GM23338 (cell line): ENCODE measurements around the gene AMBP. TPM values are rescaled to one million over a fixed set of nuclear protein-coding genes. Genes with fewer than 3 reads are reported as not detected.

ENCODE experiments used
- ATAC-seq: fragments of 200-7000 bp; cut with Tn5 transposase; 3 replicates; pipeline ENCODE4 v1.9.1; 2020
- DNase-seq: peaks from one replicate; pipeline ENCODE4 v3.0.0-alpha.2; 2015; ENCODE audit warnings: low spot score
- H2AFZ ChIP-seq: fragments of 200-600 bp; sonication (generic); 2 replicates; pipeline ENCODE4 v1.8.0; 2016; ENCODE audit warnings: antibody characterized with exemption, mild to moderate bottlenecking, moderate library complexity
- H3F3A ChIP-seq: fragments of 200-600 bp; sonication (generic); replicated peaks from 2 replicates; pipeline ENCODE4 v1.8.0; 2017; ENCODE audit warnings: antibody characterized with exemption, mixed run types, low read depth
- H3K27ac ChIP-seq: fragments of 200-600 bp; sonication (generic); 2 replicates; pipeline ENCODE4 v1.6.1; 2016; ENCODE audit warnings: low read depth
- H3K27me3 ChIP-seq: fragments of 200-600 bp; sonication (generic); 2 replicates; pipeline ENCODE4 v1.8.0; 2016; ENCODE audit warnings: mild to moderate bottlenecking, mixed run types, moderate library complexity; ENCODE audit not compliant: insufficient read depth
- H3K36me3 ChIP-seq: fragments of 200-600 bp; sonication (generic); 2 replicates; pipeline ENCODE4 v1.8.0; 2016; ENCODE audit warnings: mild to moderate bottlenecking; ENCODE audit not compliant: insufficient read depth
- H3K4me1 ChIP-seq: fragments of 200-600 bp; sonication (generic); 2 replicates; pipeline ENCODE4 v1.8.0; 2016; ENCODE audit warnings: mild to moderate bottlenecking, moderate library complexity; ENCODE audit not compliant: insufficient read depth
- H3K4me2 ChIP-seq: fragments of 200-600 bp; sonication (generic); 2 replicates; pipeline ENCODE4 v1.7.1; 2017; ENCODE audit warnings: mixed run types
- H3K4me3 ChIP-seq: fragments of 200-600 bp; sonication (generic); 2 replicates; pipeline ENCODE4 v1.6.1; 2016; ENCODE audit warnings: mixed run types
- H3K79me2 ChIP-seq: fragments of 200-600 bp; sonication (generic); replicated peaks from 2 replicates; pipeline ENCODE4 v1.8.0; 2017; ENCODE audit warnings: mild to moderate bottlenecking; ENCODE audit not compliant: insufficient read depth
- H3K9me2 ChIP-seq: fragments of 200-600 bp; sonication (generic); 2 replicates; pipeline ENCODE4 v1.8.0; 2017; ENCODE audit not compliant: insufficient read depth
- H4K20me1 ChIP-seq: fragments of 200-600 bp; sonication (generic); replicated peaks from 2 replicates; pipeline ENCODE4 v1.8.0; 2017; ENCODE audit warnings: mild to moderate bottlenecking; ENCODE audit not compliant: insufficient read depth
- H3K27ac Mint-ChIP-seq: 2 replicates; pipeline ENCODE4 v1.8.0; 2020; ENCODE audit warnings: inconsistent platforms, mild to moderate bottlenecking, moderate library complexity, mixed read lengths
- H3K27me3 Mint-ChIP-seq: 3 replicates; pipeline ENCODE4 v1.8.0; 2022; ENCODE audit warnings: low read depth, mild to moderate bottlenecking, moderate library complexity, mixed read lengths, inconsistent platforms; ENCODE audit not compliant: insufficient read depth, poor library complexity
- H3K36me3 Mint-ChIP-seq: 3 replicates; pipeline ENCODE4 v1.8.0; 2021; ENCODE audit warnings: low read depth, mild to moderate bottlenecking, inconsistent platforms, moderate library complexity, mixed read lengths
- H3K4me1 Mint-ChIP-seq: 3 replicates; pipeline ENCODE4 v1.8.0; 2020; ENCODE audit warnings: mild to moderate bottlenecking, inconsistent platforms, mixed read lengths
- H3K4me3 Mint-ChIP-seq: 3 replicates; pipeline ENCODE4 v1.8.0; 2021; ENCODE audit warnings: moderate library complexity, mild to moderate bottlenecking, inconsistent platforms, mixed read lengths
- H3K9me3 Mint-ChIP-seq: 3 replicates; pipeline ENCODE4 v1.8.0; 2020; ENCODE audit warnings: moderate library complexity, mild to moderate bottlenecking, inconsistent platforms, mixed read lengths
- CTCF ChIP-seq, 2 experiments: fragments of 200-600 bp in 1 of 2; sonication (generic) in 1 of 2; conservative IDR thresholded peaks; 2 replicates each; pipeline versions ENCODE4 v1.5.1 to v1.6.1; 2016 to 2017; ENCODE audit warnings: antibody characterized with exemption in 2 of 2, low read depth in 2 of 2, mild to moderate bottlenecking in 2 of 2, moderate library complexity in 1 of 2
- ETS1 ChIP-seq: IDR thresholded peaks from 2 replicates; pipeline ENCODE4 v1.6.1; 2016; ENCODE audit warnings: antibody characterized with exemption
- EZH2 ChIP-seq: fragments of 200-600 bp; sonication (generic); IDR thresholded peaks from one replicate; pipeline ENCODE4 v1.8.0; 2017; ENCODE audit warnings: antibody characterized with exemption, mild to moderate bottlenecking, low read depth; ENCODE audit not compliant: unreplicated experiment
- EZH2phosphoT487 ChIP-seq: fragments of 200-600 bp; sonication (generic); IDR thresholded peaks from one replicate; pipeline ENCODE4 v1.8.1; 2018; ENCODE audit warnings: antibody characterized with exemption; ENCODE audit not compliant: unreplicated experiment
- JUNB ChIP-seq: IDR thresholded peaks from one replicate; pipeline ENCODE4 v1.6.1; 2016; ENCODE audit warnings: antibody characterized with exemption; ENCODE audit not compliant: unreplicated experiment
- NANOG ChIP-seq: IDR thresholded peaks from 2 replicates; pipeline ENCODE4 v1.6.1; 2016; ENCODE audit warnings: antibody characterized with exemption, borderline replicate concordance
- POLR2AphosphoS5 ChIP-seq: IDR thresholded peaks from 2 replicates; pipeline ENCODE4 v1.6.1; 2016; ENCODE audit warnings: antibody characterized with exemption, low read depth
- STAT1 ChIP-seq: IDR thresholded peaks from one replicate; pipeline ENCODE4 v1.6.1; 2016; ENCODE audit warnings: antibody characterized with exemption; ENCODE audit not compliant: unreplicated experiment
- ZNF114 ChIP-seq: fragments of 250-450 bp; sonication (Bioruptor Pico); IDR thresholded peaks from 2 replicates; pipeline ENCODE4 v1.5.0; 2020; ENCODE audit warnings: mild to moderate bottlenecking, moderate library complexity
- ZNF331 ChIP-seq: fragments of 250-450 bp; sonication (Bioruptor Pico); IDR thresholded peaks from 2 replicates; pipeline ENCODE4 v1.5.0; 2020; ENCODE audit warnings: low read depth, mild to moderate bottlenecking, moderate library complexity
- ZNF462 ChIP-seq: fragments of 250-450 bp; sonication (Bioruptor Pico); IDR thresholded peaks from 2 replicates; pipeline ENCODE4 v1.5.0; 2020; ENCODE audit warnings: mild to moderate bottlenecking, moderate library complexity
- polyA plus RNA-seq: library from polyadenylated mRNA; unstranded; fragments of >200 nt; fragmentation: Nextera tagmentation; extraction: Ambion mirVana; gene quantifications from 2 replicates; pipeline ENCODE4 v1.2.1, GENCODE V29; 2016
- total RNA-seq: library from RNA; depleted of rRNA; stranded (reverse); fragments of >200 nt; shearing (Covaris generic); gene quantifications from 2 replicates; pipeline ENCODE4 v1.2.3, GENCODE V29; 2014

Gene AMBP
- total and polyA plus RNA-seq, 2 experiments from 2014 or later: 1.3 to 2.0 TPM

- H4K20me1 ChIP-seq: no peaks in the 10 kb centered on the region; the same call in none of the 2 replicates
- DNase-seq: no peak
- no peaks in the 10 kb centered on the region for H3K79me2 ChIP-seq
- no peak overlapping the region for H2AFZ ChIP-seq
- H3K27ac ChIP-seq: no peak overlapping the region
- Mint-ChIP-seq H3K27ac (no peak overlapping the region), H3K4me3 (no peak overlapping the region), H3K9me3 (no peaks in the 10 kb centered on the region), H3K27me3 (peaks cover 3% of the 10 kb centered on the region), H3K36me3 (peaks cover 40% of the 10 kb centered on the region), H3K4me1 (peaks cover 7% of the 10 kb centered on the region)
- no peaks in the 10 kb centered on the region for H3K36me3 ChIP-seq
- H3K4me2 ChIP-seq: no peak overlapping the region
- no peaks in the 10 kb centered on the region for H3K27me3 ChIP-seq
- H3K4me1 ChIP-seq: no peaks in the 10 kb centered on the region
- no peaks in the 10 kb centered on the region for H3F3A ChIP-seq
- ATAC-seq: no peak
- no peak overlapping the region for H3K4me3 ChIP-seq
- TF ChIP-seq ZNF462 (CRISPR knock-in tag) (no peak), ETS1 (no peak), JUNB (no peak), ZNF114 (CRISPR knock-in tag) (no peak), EZH2 (no peak), NANOG (no peak), STAT1 (no peak), POLR2AphosphoS5 (no peak), CTCF (conservative IDR thresholded peaks at IDR 0.05; ENCODE audit: low read depth in 2 of 2) (no peak), ZNF331 (no peak), EZH2phosphoT487 (no peak)
- 0 out of 2 replicates have a peak, but pooled peaks cover 4% of the 10 kb centered on the region for H3K9me2 ChIP-seq
These were observed 26.8 kb downstream of the AMBP start for GRCh38 chr9:114051281-114051680.
